K562 (cell line): ENCODE results near the gene LIMD2. TPM values are rescaled to one million over a fixed set of nuclear protein-coding genes. Genes with fewer than 3 reads are reported as not detected.
A peak's percentile ranks its signal among the peaks of the same experiment; 100 is the strongest.

Source experiments
- ATAC-seq: fragments of 200-7000 bp; cut with Tn5 transposase; 3 replicates; pipeline ENCODE4 v1.9.1; 2020; ENCODE audit warnings: moderate library complexity
- BruUV-seq: library from RNA; stranded (reverse); fragments of 400-500 nt; replicated peaks from 2 replicates; lab custom pipeline; 2021; lab: Mats Ljungman, UMichigan
- CTCF ChIA-PET: fragments of 300-600 bp; formaldehyde crosslinking; extraction: SDS; loops from one replicate; lab custom pipeline; 2021; ENCODE audit warnings: low intra/inter-chr PET ratio; lab: Yijun Ruan, JAX
- POLR2A ChIA-PET: fragments of 300-600, 350-650 bp; sonication (Branson Sonifier 250); formaldehyde crosslinking; extraction: SDS; loops from one replicate; lab custom pipeline; 2021; ENCODE audit warnings: antibody characterized with exemption, inconsistent platforms; lab: Yijun Ruan, JAX
- DNase-seq, 4 experiments: peaks; one replicate each; pipeline versions ENCODE4 v3.0.0 to v3.0.0-alpha.2; 2011 to 2018; ENCODE audit warnings: low spot score in 3 of 4, mixed read lengths in 3 of 4; ENCODE audit errors: extremely low read depth in 1 of 4
- FAIRE-seq: peaks from 2 replicates; lab custom pipeline; 2011; peaks lifted over from hg19 to GRCh38; lab: Jason Lieb, UNC
- H2AFZ ChIP-seq: 2 replicates; pipeline ENCODE4 v1.6.0; 2011; ENCODE audit warnings: low read depth, low read length, control low read depth, inconsistent platforms
- H3K27ac ChIP-seq: fragments of 200-600 bp; 3 replicates; pipeline ENCODE4 v1.8.0; 2011; ENCODE audit warnings: low read depth, mild to moderate bottlenecking, control low read depth, inconsistent platforms, low read length, moderate library complexity, mixed read lengths; ENCODE audit errors: extremely low read depth
- H3K27me3 ChIP-seq, 2 experiments: fragments of 300-600 bp in 1 of 2; 2 replicates in 1 of 2; 3 replicates in 1 of 2; pipeline versions ENCODE4 v1.6.0 to v1.8.0; 2011; ENCODE audit warnings: inconsistent platforms in 2 of 2, low read length in 2 of 2, mild to moderate bottlenecking in 1 of 2, mixed read lengths in 1 of 2, moderate library complexity in 1 of 2; ENCODE audit not compliant: control insufficient read depth in 2 of 2, insufficient read depth in 2 of 2
- H3K36me3 ChIP-seq: fragments of 300-600 bp; 3 replicates; pipeline ENCODE4 v1.8.0; 2011; ENCODE audit warnings: mild to moderate bottlenecking, low read length, inconsistent platforms; ENCODE audit not compliant: control insufficient read depth, insufficient read depth
- H3K4me1 ChIP-seq, 2 experiments: fragments of 200-600 bp in 1 of 2; replicated peaks in 1 of 2; 2 replicates in 1 of 2; 3 replicates in 1 of 2; pipeline versions ENCODE4 v1.5.1 to v1.8.0; 2011; ENCODE audit warnings: inconsistent platforms in 2 of 2, low read length in 2 of 2, mild to moderate bottlenecking in 1 of 2, mixed read lengths in 1 of 2, moderate library complexity in 1 of 2; ENCODE audit not compliant: control insufficient read depth in 2 of 2, insufficient read depth in 2 of 2
- H3K4me2 ChIP-seq: 2 replicates; pipeline ENCODE4 v1.6.1; 2011; ENCODE audit warnings: low read length, control low read depth, inconsistent platforms, mixed read lengths; ENCODE audit not compliant: insufficient read depth
- H3K4me3 ChIP-seq: fragments of 200-600 bp; sonication (generic), shearing (Covaris generic); 2 replicates; pipeline ENCODE4 v1.5.1; 2016; ENCODE audit warnings: control low read depth, inconsistent platforms
- H3K79me2 ChIP-seq: fragments of 200-600 bp; 3 replicates; pipeline ENCODE4 v1.8.0; 2011; ENCODE audit warnings: low read length, inconsistent platforms; ENCODE audit not compliant: control insufficient read depth, insufficient read depth
- H3K9ac ChIP-seq, 2 experiments: 2 replicates each; pipeline versions ENCODE4 v1.6.0 to v1.6.1; 2011; ENCODE audit warnings: low read depth in 2 of 2, low read length in 2 of 2, control low read depth in 1 of 2, inconsistent platforms in 1 of 2, mild to moderate bottlenecking in 1 of 2, mixed read lengths in 1 of 2; ENCODE audit not compliant: insufficient read depth in 1 of 2
- H3K9me1 ChIP-seq: one replicate; pipeline ENCODE4 v1.6.0; 2011; ENCODE audit warnings: inconsistent platforms, mild to moderate bottlenecking, low read length, moderate library complexity; ENCODE audit not compliant: control insufficient read depth, insufficient read depth
- H3K9me3 ChIP-seq: replicated peaks from 2 replicates; pipeline ENCODE4 v1.5.1; 2011; ENCODE audit warnings: low read depth, low read length, inconsistent platforms; ENCODE audit not compliant: control insufficient read depth, insufficient read depth
- H4K20me1 ChIP-seq: replicated peaks from 2 replicates; pipeline ENCODE4 v1.6.1; 2011; ENCODE audit warnings: low read length, inconsistent platforms, mixed read lengths; ENCODE audit not compliant: control insufficient read depth, insufficient read depth
- TAF7 ChIP-seq: fragments of 450-650 bp; IDR thresholded peaks from 2 replicates; pipeline ENCODE4 v1.6.1; 2016; ENCODE audit warnings: missing genetic modification characterization, missing compliant biosample characterization
- TCF7 ChIP-seq: sonication (generic); IDR thresholded peaks from 2 replicates; pipeline ENCODE4 v1.6.1; 2016; ENCODE audit warnings: antibody characterized with exemption, borderline replicate concordance
- U2AF1 ChIP-seq: fragments of 200-400 bp; formaldehyde crosslinking; optimal IDR thresholded peaks from 2 replicates; pipeline ENCODE3; 2017; ENCODE audit warnings: mild to moderate bottlenecking, low read depth, low read length, moderate library complexity
- ZNF133 ChIP-seq: fragments of 250-450 bp; sonication (Bioruptor Pico); IDR thresholded peaks from 2 replicates; pipeline ENCODE4 v1.4.0; 2020; ENCODE audit warnings: mild to moderate bottlenecking
- ZNF316 ChIP-seq: fragments of 450-650 bp; IDR thresholded peaks from 2 replicates; pipeline ENCODE4 v1.6.1; 2016
- WGBS: fragments of 100-300 bp; shearing (Covaris generic); methylation state at CpG from one replicate; pipeline ENCODE4 v1.1.6; 2016; ENCODE audit warnings: low coverage, mixed read lengths; ENCODE audit not compliant: insufficient coverage; ENCODE audit errors: missing lambda C conversion rate; 5-methylcytosine and 5-hydroxymethylcytosine counted together
- in situ Hi-C: fragments of 300-500 bp; cut with MboI; formaldehyde crosslinking; loops from 4 replicates; pipeline ENCODE4 v1.15.0; 2018; ENCODE audit warnings: inconsistent platforms, mixed read lengths
- intact Hi-C: fragments of 100-400 bp; cut with micrococcal nuclease; formaldehyde crosslinking; loops from 2 replicates; pipeline ENCODE4 v1.14.2; 2022
- polyA plus RNA-seq, 8 experiments: library from polyadenylated mRNA; depleted of rRNA in 4 of 8; stranded (reverse) in 5 of 8; unstranded in 3 of 8; fragments of >200 nt; fragmentation: Nextera tagmentation in 2 of 8; fragmentation: Illumina TruSeq in 1 of 8; extraction: Ambion mirVana in 2 of 8; extraction: Trizol in 1 of 8; gene quantifications; 2 replicates each; pipeline versions ENCODE4 v1.2.1 to v1.2.3, GENCODE V29; 2011 to 2014; ENCODE audit warnings: inconsistent platforms in 1 of 8, missing spikeins in 1 of 8
- total RNA-seq, 7 experiments: library from RNA; depleted of rRNA in 6 of 7; stranded (reverse); fragments of >200 nt in 6 of 7; fragmentation: Illumina TruSeq in 2 of 7; extraction: Trizol in 2 of 7; gene quantifications; 2 replicates each; pipeline versions ENCODE4 v1.2.1 to v1.2.3, GENCODE V29; 2011 to 2021; ENCODE audit warnings: low replicate concordance in 1 of 7
- TF ChIP-seq, protein P1 (sequence below): fragments of 450-650 bp; IDR thresholded peaks from 2 replicates; pipeline ENCODE4 v1.6.1; 2017; ENCODE audit warnings: antibody characterized with exemption
- TF ChIP-seq, protein P2 (sequence below): IDR thresholded peaks from 2 replicates; pipeline ENCODE4 v1.6.1; 2011; ENCODE audit warnings: borderline replicate concordance, low read depth, mild to moderate bottlenecking, moderate library complexity, low read length; ENCODE audit not compliant: insufficient read depth, poor library complexity, severe bottlenecking

Gene LIMD2
- total and polyA plus RNA-seq, 9 of the 15 experiments (the other 6 are each of a cell fraction or from before 2014, with no cell fraction given) = 0.07 to 11.2 (median 2.8) TPM

DNA sequence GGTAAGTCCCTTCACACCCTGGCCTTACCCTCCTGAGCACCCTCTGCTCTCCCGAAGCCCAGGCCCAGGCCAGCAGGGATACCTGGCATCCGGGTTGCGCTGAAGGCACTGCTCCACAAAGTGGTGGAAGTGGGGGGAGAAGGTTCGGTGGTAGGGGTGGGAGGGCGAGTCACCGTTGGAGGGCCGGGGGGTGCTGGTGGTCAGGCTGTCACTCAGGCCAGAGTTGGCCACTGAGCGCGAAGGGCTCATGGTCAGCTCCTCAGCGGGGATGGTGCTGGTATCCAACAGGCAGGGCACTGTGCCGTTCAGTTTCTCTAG lies 4.3 kb upstream of the LIMD2 start (continued):
- TF ChIP-seq, protein P1, sequence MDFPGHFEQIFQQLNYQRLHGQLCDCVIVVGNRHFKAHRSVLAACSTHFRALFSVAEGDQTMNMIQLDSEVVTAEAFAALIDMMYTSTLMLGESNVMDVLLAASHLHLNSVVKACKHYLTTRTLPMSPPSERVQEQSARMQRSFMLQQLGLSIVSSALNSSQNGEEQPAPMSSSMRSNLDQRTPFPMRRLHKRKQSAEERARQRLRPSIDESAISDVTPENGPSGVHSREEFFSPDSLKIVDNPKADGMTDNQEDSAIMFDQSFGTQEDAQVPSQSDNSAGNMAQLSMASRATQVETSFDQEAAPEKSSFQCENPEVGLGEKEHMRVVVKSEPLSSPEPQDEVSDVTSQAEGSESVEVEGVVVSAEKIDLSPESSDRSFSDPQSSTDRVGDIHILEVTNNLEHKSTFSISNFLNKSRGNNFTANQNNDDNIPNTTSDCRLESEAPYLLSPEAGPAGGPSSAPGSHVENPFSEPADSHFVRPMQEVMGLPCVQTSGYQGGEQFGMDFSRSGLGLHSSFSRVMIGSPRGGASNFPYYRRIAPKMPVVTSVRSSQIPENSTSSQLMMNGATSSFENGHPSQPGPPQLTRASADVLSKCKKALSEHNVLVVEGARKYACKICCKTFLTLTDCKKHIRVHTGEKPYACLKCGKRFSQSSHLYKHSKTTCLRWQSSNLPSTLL = no peak
- TF ChIP-seq ZNF133 (CRISPR knock-in tag) = no peak
- TF ChIP-seq ZNF316 = no peak

DNA sequence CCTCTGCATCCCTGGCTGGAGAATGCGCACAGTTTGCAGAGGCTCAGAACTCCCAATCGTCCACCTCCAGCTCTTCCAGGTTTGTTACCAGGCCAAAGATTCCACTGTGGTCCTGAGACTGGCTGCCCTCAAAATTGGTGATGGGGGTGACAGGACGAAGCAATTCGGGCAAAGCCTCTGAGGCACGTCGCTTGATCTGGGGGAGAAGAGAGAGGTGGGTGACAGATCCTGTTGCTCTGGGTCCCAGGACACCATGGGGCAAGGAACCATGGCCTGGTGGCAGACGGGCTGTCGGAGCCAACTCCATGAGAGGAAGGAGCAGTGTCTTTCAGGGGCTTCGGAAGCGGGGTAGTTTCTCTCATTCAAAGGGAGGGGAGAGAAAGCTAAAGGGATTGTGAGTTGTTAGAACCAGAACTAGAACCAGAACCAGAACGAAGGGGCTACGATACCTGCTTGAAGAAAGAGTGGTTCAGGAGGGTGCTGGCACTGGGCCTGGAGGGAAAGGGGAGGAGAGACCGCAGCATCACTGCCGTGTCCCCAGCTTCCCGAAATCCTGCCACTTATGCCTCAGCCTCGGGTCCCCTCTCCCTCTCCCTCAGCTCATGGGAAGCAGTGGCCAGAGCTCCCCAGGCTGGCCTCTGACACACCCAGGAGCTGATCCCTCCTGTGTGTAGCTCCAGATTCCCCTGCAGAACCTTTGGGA lies 3.8 kb upstream of the LIMD2 start:
- H3K9me1 ChIP-seq = no peaks in the 10 kb centered on the region
- peak overlapping the region in 1 of 2 experiments; percentile 28; a peak in 2 of 4 replicates for H3K9ac ChIP-seq
- H3K36me3 ChIP-seq = peaks cover 9% of the 10 kb centered on the region; the same call in 1 of the 3 replicates
- no peak overlapping the region for H3K4me2 ChIP-seq
- ATAC-seq (no peak), FAIRE-seq (no peak), DNase-seq (no peak)
- 81% methylated on average over 11 of the region's 16 CpGs for WGBS
- in situ Hi-C loops (no loop called here), intact Hi-C loops (no loop called here)
- no peaks in the 10 kb centered on the region for H4K20me1 ChIP-seq
- peaks cover 0 to 28% of the 10 kb centered on the region in 2 experiments; a peak in 2 of 5 replicates for H3K4me1 ChIP-seq
- no peak overlapping the region for H2AFZ ChIP-seq
- POLR2A ChIA-PET = interaction anchor here (0.6 kb wide), 1 partner anchor 252 kb away, joined by 3 read pairs; no protein-coding TSS in a partner anchor
- no peaks in the 10 kb centered on the region for H3K9me3 ChIP-seq
- no peak overlapping the region for H3K27ac ChIP-seq
- H3K79me2 ChIP-seq = no peaks in the 10 kb centered on the region
- CTCF ChIA-PET = no interaction called here
- BruUV-seq = no TSS peak
- no peaks in the 10 kb centered on the region for H3K27me3 ChIP-seq
- no peak overlapping the region for H3K4me3 ChIP-seq
- TF ChIP-seq U2AF1 = no peak
- TF ChIP-seq TAF7 = no peak
- no peak for TF ChIP-seq TCF7
- TF ChIP-seq, protein P2, sequence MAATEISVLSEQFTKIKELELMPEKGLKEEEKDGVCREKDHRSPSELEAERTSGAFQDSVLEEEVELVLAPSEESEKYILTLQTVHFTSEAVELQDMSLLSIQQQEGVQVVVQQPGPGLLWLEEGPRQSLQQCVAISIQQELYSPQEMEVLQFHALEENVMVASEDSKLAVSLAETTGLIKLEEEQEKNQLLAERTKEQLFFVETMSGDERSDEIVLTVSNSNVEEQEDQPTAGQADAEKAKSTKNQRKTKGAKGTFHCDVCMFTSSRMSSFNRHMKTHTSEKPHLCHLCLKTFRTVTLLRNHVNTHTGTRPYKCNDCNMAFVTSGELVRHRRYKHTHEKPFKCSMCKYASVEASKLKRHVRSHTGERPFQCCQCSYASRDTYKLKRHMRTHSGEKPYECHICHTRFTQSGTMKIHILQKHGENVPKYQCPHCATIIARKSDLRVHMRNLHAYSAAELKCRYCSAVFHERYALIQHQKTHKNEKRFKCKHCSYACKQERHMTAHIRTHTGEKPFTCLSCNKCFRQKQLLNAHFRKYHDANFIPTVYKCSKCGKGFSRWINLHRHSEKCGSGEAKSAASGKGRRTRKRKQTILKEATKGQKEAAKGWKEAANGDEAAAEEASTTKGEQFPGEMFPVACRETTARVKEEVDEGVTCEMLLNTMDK = no peak
